GM21786 (cell line): ENCODE results near the gene DMD.

Source experiments
- ATAC-seq: cut with Tn5 transposase; IDR thresholded peaks from one replicate; pipeline ENCODE4 v1.9.1; 2021; ENCODE audit not compliant: unreplicated experiment

Gene DMD

GRCh38 chrX:31319586-31319985 is 1891.8 kb downstream of the DMD start:
- no peak for ATAC-seq

GRCh38 chrX:31318866-31319265 is 1892.5 kb downstream of the DMD start:
- no peak for ATAC-seq

GRCh38 chrX:31316340-31316991 is 1894.9 kb downstream of the DMD start:
- no peak for ATAC-seq

GRCh38 chrX:31314921-31315320 is 1896.4 kb downstream of the DMD start:
- ATAC-seq: no peak

GRCh38 chrX:31307952-31308351 is 1903.4 kb downstream of the DMD start:
- ATAC-seq: no peak

- no peak for ATAC-seq
These were observed 1908.7 kb downstream of the DMD start for GRCh38 chrX:31302573-31303075.

GRCh38 chrX:31301941-31302340 is 1909.4 kb downstream of the DMD start:
- ATAC-seq: no peak

- ATAC-seq: no peak
These were observed 1910.1 kb downstream of the DMD start for GRCh38 chrX:31301203-31301602.

GRCh38 chrX:31298916-31299315 is 1912.4 kb downstream of the DMD start:
- ATAC-seq: no peak

- ATAC-seq: no peak
These were observed 1913.5 kb downstream of the DMD start for GRCh38 chrX:31297881-31298280.

GRCh38 chrX:31294475-31294874 is 1916.9 kb downstream of the DMD start:
- ATAC-seq: no peak

- no peak for ATAC-seq
These were observed 1917.9 kb downstream of the DMD start for GRCh38 chrX:31293409-31293808.

GRCh38 chrX:31291131-31291530 is 1920.2 kb downstream of the DMD start:
- ATAC-seq: no peak

- ATAC-seq: no peak
These were observed 1923.5 kb downstream of the DMD start for GRCh38 chrX:31287861-31288260.

- no peak for ATAC-seq
These were observed 1930.8 kb downstream of the DMD start for GRCh38 chrX:31280580-31280979.

GRCh38 chrX:31279359-31279758 is 1932.0 kb downstream of the DMD start:
- no peak for ATAC-seq

- peak; percentile 49 for ATAC-seq
These were observed 1938.9 kb downstream of the DMD start for GRCh38 chrX:31272472-31272775.

- ATAC-seq: no peak
These were observed 1939.5 kb downstream of the DMD start for GRCh38 chrX:31271615-31272471.

GRCh38 chrX:31269914-31270313 is 1941.4 kb downstream of the DMD start:
- no peak for ATAC-seq

GRCh38 chrX:31268359-31268758 is 1943.0 kb downstream of the DMD start:
- ATAC-seq: no peak

- peak; percentile 89 for ATAC-seq
These were observed 1944.9 kb downstream of the DMD start for GRCh38 chrX:31266203-31267076.
